ENCODE data around the gene REC114.

REC114 gene

DNA sequence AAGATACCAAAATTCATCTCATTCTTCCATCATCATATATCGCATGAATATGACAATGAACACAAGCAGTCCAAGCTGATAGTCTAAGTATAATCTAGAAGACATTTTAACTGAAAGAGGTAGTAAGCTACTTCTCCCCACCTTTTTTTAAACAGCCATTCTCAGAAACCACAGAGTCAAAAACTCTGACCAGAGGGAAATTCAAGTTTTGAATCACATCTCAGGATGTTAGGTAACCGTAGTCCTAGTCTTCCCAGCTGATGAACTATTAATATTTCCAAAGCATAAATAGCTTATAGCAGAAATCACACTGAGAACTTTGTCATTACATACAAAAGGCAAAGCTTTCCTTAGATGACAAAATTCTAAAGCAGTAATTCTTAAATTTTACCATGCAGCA, 164.4 kb downstream of the REC114 start:
- DNase-seq = no peak

- no peak for DNase-seq
These were observed 164.9 kb downstream of the REC114 start for GRCh38 chr15:73607843-73608242.

DNA sequence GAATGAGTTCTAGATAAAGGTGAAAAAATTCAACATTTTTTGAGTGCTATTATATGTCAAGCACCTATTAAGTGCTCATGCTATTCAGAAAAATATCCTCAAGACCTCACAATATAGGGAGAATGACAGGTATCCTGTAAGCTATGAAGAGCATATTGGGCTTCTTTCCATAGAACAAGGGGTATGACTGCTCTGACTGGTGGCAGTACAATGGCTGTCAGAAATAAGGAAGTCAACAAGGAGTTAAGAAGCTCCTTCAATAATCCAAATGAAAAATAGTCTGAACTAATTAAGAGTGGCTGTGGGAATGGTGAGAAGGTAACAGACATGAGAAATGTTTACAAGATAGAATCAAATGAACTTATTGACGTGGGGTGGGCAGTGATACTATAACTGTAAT, 165.5 kb downstream of the REC114 start:
- no peak for DNase-seq

DNA sequence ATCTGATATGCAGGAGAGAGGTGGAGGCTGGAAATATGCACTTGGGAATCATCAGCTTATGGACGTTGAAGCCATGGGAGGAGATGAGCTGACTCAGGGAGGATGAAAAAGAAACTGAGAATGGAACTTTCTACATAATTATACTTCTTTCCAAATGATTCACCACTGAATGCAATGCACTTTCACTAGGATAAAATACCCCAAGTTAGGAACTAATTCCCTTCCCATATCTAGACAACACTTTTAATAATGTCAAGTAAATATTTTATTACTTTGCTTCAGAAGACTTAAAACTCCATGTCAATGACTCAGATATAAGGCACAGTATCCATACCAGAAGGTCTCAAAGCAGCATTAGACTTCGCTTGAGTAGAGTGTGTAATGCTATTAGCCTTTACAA, 166.0 kb downstream of the REC114 start:
- peak; percentile 82 for DNase-seq
